Thoracic aorta (tissue), 2 donors: ENCODE data around the gene CDKAL1. TPM values are rescaled to one million over a fixed set of nuclear protein-coding genes. Genes with fewer than 3 reads are reported as not detected.

ENCODE experiments used
- ATAC-seq: fragments of 150-250 bp; one replicate; pipeline ENCODE4 v1.8.0; 2017; ENCODE audit warnings: low read depth; ENCODE audit not compliant: insufficient number of reproducible peaks, low FRiP score
- DNase-seq: peaks from one replicate; pipeline ENCODE4 v3.0.0-alpha.2; 2020; ENCODE audit warnings: low spot score
- H3K27ac ChIP-seq, 2 donors: fragments of 200-600 bp; sonication (generic); 1 replicate in 1 of 2; 2 replicates in 1 of 2; pipeline ENCODE4 v1.5.1; 2016; ENCODE audit warnings: mild to moderate bottlenecking in 2 of 2, moderate library complexity in 2 of 2
- H3K27me3 ChIP-seq: fragments of 200-600 bp; sonication (generic); replicated peaks from 2 replicates; pipeline ENCODE4 v1.6.0; 2016; ENCODE audit warnings: mild to moderate bottlenecking; ENCODE audit not compliant: insufficient read depth
- H3K36me3 ChIP-seq: fragments of 200-600 bp; sonication (generic); one replicate; pipeline ENCODE4 v1.5.1; 2016
- H3K4me1 ChIP-seq, 2 donors: fragments of 200-600 bp; sonication (generic); 1 replicate in 1 of 2; 2 replicates in 1 of 2; pipeline versions ENCODE4 v1.5.1 to v1.6.0; 2016; ENCODE audit warnings: low read depth in 2 of 2, mild to moderate bottlenecking in 1 of 2; ENCODE audit not compliant: control insufficient read depth in 1 of 2
- H3K4me3 ChIP-seq: fragments of 200-600 bp; sonication (generic); 2 replicates; pipeline ENCODE4 v1.5.1; 2016; ENCODE audit warnings: mild to moderate bottlenecking
- H3K9me3 ChIP-seq: fragments of 200-600 bp; sonication (generic); 2 replicates; pipeline ENCODE4 v1.5.1; 2016
- CTCF ChIP-seq: fragments of 200-600 bp; sonication (generic); IDR thresholded peaks from one replicate; pipeline ENCODE4 v1.5.1; 2019; ENCODE audit warnings: antibody characterized with exemption
- total RNA-seq, 2 donors: library from RNA; depleted of rRNA; stranded (reverse); fragments of >200 nt; gene quantifications; one replicate each; pipeline versions ENCODE4 v1.1.0 to v1.2.3, GENCODE V29; 2016

CDKAL1 gene
- total RNA-seq, 2 donors from 2014 or later: 8.5 to 14.6 TPM

GRCh38 chr6:20911712-20912111, 377.5 kb downstream of the CDKAL1 start:
- Histone ChIP-seq H3K4me3 (no peak overlapping the region), H3K27ac (no peak overlapping the region), H3K27me3 (no peaks in the 10 kb centered on the region), H3K36me3 (no peaks in the 10 kb centered on the region), H3K9me3 (no peaks in the 10 kb centered on the region), H3K4me1 (no peaks in the 10 kb centered on the region)
- ATAC-seq: no peak
- no peak for TF ChIP-seq CTCF
- DNase-seq: no peak

- no peak for TF ChIP-seq CTCF
- Histone ChIP-seq H3K9me3 (no peaks in the 10 kb centered on the region), H3K27me3 (no peaks in the 10 kb centered on the region), H3K4me1 (no peaks in the 10 kb centered on the region), H3K4me3 (no peak overlapping the region), H3K36me3 (no peaks in the 10 kb centered on the region), H3K27ac (no peak overlapping the region)
- no peak for ATAC-seq
- no peak for DNase-seq
Observed at GRCh38 chr6:20915156-20915555, 380.9 kb downstream of the CDKAL1 start.

GRCh38 chr6:20915626-20916025, 381.4 kb downstream of the CDKAL1 start:
- ATAC-seq (no peak), DNase-seq (no peak)

GRCh38 chr6:20916086-20916485, 381.8 kb downstream of the CDKAL1 start:
- Histone ChIP-seq H3K36me3 (no peaks in the 10 kb centered on the region), H3K4me1 (peaks cover 0 to 2% of the 10 kb centered on the region in 2 donors), H3K4me3 (no peak overlapping the region), H3K27ac (no peak overlapping the region), H3K9me3 (no peaks in the 10 kb centered on the region), H3K27me3 (no peaks in the 10 kb centered on the region)
- ATAC-seq (no peak), DNase-seq (no peak)
- no peak for TF ChIP-seq CTCF

More at GRCh38 chr6:20915626-20916025, 381.4 kb downstream of the CDKAL1 start:
- Histone ChIP-seq H3K27ac (no peak overlapping the region), H3K9me3 (no peaks in the 10 kb centered on the region), H3K36me3 (no peaks in the 10 kb centered on the region), H3K27me3 (no peaks in the 10 kb centered on the region), H3K4me3 (no peak overlapping the region), H3K4me1 (no peaks in the 10 kb centered on the region)
- no peak for TF ChIP-seq CTCF

- peaks cover 0 to 4% of the 10 kb centered on the region in 2 donors for H3K4me1 ChIP-seq
- ATAC-seq (no peak), DNase-seq (no peak)
- no peak overlapping the region for H3K27ac ChIP-seq
- no peak overlapping the region for H3K4me3 ChIP-seq
- H3K27me3 ChIP-seq: no peaks in the 10 kb centered on the region
- no peaks in the 10 kb centered on the region for H3K9me3 ChIP-seq
- no peak for TF ChIP-seq CTCF
- H3K36me3 ChIP-seq: no peaks in the 10 kb centered on the region
Observed at GRCh38 chr6:20918868-20919267, 384.6 kb downstream of the CDKAL1 start.
